ENCODE data around the gene TFF2. TPM values are rescaled to one million over a fixed set of nuclear protein-coding genes. Genes with fewer than 3 reads are reported as not detected.

TFF2 gene
- total and polyA plus RNA-seq, 7 donors: not detected

DNA sequence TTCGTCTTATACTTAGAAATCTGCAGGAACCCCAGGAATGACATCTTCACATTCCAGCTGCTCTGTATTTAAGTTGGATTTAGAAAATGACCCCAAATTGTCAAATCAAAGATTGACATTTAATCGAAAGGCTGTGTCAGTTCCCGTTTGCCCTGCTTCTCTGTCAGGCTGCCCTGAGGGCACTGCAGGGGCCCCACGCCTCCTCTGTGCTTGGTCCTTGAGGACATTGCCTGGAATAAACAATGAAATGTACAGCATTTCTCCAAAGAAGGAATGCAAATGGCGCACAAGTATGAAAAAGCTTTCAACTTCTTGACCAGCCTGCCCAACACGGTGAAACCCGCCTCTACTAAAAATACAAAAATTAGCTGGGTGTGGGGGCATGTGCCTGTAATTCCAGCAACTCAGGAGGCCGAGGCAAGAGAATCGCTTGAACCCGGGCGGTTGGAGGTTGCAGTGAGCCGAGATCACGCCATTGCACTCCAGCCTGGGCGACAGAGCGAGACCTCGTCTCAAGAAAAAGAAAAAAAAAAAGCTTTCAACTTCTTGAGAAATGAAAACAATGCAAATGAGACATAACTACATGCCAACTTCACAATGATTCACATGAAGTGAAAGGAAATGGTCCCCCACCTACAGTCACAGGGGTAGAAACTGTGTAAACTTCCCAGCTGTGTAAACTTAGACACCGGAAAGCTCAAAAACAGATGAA, 42.1 kb upstream of the TFF2 start:
- Histone ChIP-seq H3K27me3 (ENCODE audit: insufficient read depth in 3 of 3, low read length in 2 of 3) (peaks cover 0 to 37% (median 3%) of the 10 kb centered on the region in 3 donors), H3K27ac (no peak overlapping the region), H3K4me3 (no peak overlapping the region), H3K36me3 (ENCODE audit: insufficient read depth in 1 of 2, low read depth in 1 of 2) (no peaks in the 10 kb centered on the region), H3K4me1 (no peaks in the 10 kb centered on the region), H3K9me3 (no peaks in the 10 kb centered on the region)
- WGBS, 3 donors: 76 to 82% (median 82%) methylated on average over 17 of the region's 17 CpGs
- ATAC-seq (no peak), DNase-seq (peak in 1 of 2 donors; percentile 6)
- TF ChIP-seq, protein P1, sequence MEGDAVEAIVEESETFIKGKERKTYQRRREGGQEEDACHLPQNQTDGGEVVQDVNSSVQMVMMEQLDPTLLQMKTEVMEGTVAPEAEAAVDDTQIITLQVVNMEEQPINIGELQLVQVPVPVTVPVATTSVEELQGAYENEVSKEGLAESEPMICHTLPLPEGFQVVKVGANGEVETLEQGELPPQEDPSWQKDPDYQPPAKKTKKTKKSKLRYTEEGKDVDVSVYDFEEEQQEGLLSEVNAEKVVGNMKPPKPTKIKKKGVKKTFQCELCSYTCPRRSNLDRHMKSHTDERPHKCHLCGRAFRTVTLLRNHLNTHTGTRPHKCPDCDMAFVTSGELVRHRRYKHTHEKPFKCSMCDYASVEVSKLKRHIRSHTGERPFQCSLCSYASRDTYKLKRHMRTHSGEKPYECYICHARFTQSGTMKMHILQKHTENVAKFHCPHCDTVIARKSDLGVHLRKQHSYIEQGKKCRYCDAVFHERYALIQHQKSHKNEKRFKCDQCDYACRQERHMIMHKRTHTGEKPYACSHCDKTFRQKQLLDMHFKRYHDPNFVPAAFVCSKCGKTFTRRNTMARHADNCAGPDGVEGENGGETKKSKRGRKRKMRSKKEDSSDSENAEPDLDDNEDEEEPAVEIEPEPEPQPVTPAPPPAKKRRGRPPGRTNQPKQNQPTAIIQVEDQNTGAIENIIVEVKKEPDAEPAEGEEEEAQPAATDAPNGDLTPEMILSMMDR (IDR thresholded peaks at IDR 0.05): no peak
- intact Hi-C loops (cut with DNase I): no loop called here

DNA sequence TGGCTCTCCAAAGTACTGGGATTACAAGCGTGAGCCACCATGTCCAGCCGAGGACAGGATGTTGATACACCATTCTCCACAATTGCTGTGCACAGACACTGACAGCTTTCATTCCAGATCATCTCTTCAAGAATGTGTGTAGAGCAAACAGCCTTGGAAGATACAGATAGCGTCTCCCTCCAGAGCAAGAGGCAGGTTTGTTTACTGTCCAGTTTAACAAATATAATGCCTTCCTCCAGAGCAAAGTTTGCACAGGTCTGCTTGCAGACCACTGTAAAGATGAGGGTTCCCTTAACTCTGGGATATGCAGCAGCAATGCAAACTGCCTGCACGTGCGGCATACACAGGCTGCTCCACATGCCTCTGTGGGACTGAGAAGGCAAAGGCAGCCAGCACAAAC, 40.5 kb upstream of the TFF2 start:
- Histone ChIP-seq H3K27me3 (ENCODE audit: insufficient read depth in 3 of 3, low read length in 2 of 3) (peaks cover 0 to 44% (median 5%) of the 10 kb centered on the region in 3 donors), H3K27ac (no peak overlapping the region), H3K36me3 (ENCODE audit: insufficient read depth in 1 of 2, low read depth in 1 of 2) (no peaks in the 10 kb centered on the region), H3K9me3 (no peaks in the 10 kb centered on the region), H3K4me3 (no peak overlapping the region), H3K4me1 (no peaks in the 10 kb centered on the region)
- intact Hi-C loops (cut with DNase I): no loop called here
- TF ChIP-seq, protein P1 (IDR thresholded peaks at IDR 0.05): no peak
- ATAC-seq (no peak), DNase-seq (peak in 1 of 2 donors; percentile 8)
- WGBS, 3 donors: 65 to 73% (median 68%) methylated on average over 5 of the region's 5 CpGs

DNA sequence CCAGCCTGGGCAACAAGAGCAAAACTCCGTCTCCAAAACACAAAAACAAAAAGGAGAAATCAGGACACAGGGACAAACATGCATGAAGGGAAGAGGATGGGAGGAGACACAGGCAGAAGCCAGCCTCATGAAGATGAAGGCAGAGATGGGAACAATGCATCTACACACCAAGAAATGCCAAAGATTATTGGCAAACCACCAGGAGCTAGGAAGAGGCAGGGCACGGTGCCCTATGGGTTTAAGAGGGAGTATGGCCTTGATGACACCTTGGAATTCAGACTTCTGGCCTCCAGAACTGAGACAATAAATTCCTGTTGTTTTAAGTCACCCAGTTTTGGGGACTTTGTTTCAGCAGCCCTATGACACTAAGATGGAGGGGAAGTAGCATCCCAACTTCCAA, 39.9 kb upstream of the TFF2 start:
- DNase-seq (no peak), ATAC-seq (no peak)
- TF ChIP-seq, protein P1 (IDR thresholded peaks at IDR 0.05): no peak
- Histone ChIP-seq H3K4me1 (no peaks in the 10 kb centered on the region), H3K9me3 (no peaks in the 10 kb centered on the region), H3K27ac (no peak overlapping the region), H3K36me3 (ENCODE audit: insufficient read depth in 1 of 2, low read depth in 1 of 2) (no peaks in the 10 kb centered on the region), H3K4me3 (no peak overlapping the region), H3K27me3 (ENCODE audit: insufficient read depth in 3 of 3, low read length in 2 of 3) (peaks cover 0 to 44% (median 5%) of the 10 kb centered on the region in 3 donors)
- 47 to 54% (median 47%) methylated on average over 2 of the region's 2 CpGs for WGBS, 3 donors
- intact Hi-C loops (cut with DNase I): no loop called here

DNA sequence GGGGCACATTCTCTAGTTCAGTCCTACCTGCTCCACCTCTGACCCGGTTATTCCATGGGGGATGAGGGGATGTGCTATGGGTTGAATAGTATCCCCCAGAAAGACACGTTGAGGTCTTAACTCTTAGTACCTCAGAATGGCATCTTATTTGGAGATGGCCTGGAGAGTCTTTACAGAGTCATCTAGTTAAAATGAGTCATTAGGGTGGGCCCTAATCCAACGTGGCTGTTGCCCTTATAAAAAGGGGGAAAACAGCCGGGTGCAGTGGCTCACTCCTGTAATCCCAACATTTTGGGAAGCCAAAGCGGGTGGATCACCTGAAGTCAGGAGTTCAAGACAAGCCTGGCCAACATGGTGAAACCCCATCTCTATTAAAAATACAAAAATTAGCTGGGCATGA, 39.4 kb upstream of the TFF2 start:
- no peaks in the 10 kb centered on the region for H3K9me3 ChIP-seq
- 71 to 77% (median 73%) methylated on average over 5 of the region's 5 CpGs for whole genome bisulfite sequencing, 3 donors
- ATAC-seq (no peak), DNase-seq (peak in 1 of 2 donors; percentile 1)
- intact Hi-C loops (cut with DNase I): no loop called here
- no peak overlapping the region for H3K27ac ChIP-seq
- TF ChIP-seq, protein P1 (IDR thresholded peaks at IDR 0.05): no peak
- no peaks in the 10 kb centered on the region for H3K36me3 ChIP-seq (ENCODE audit: insufficient read depth in 1 of 2, low read depth in 1 of 2)
- H3K4me1 ChIP-seq: no peaks in the 10 kb centered on the region
- H3K27me3 ChIP-seq (ENCODE audit: insufficient read depth in 3 of 3, low read length in 2 of 3): peaks cover 0 to 44% (median 5%) of the 10 kb centered on the region in 3 donors
- no peak overlapping the region for H3K4me3 ChIP-seq

Data from psoas muscle (tissue), 8 donors.